ENCODE measurements around the gene BRD2. TPM values are rescaled to one million over a fixed set of nuclear protein-coding genes. Genes with fewer than 3 reads are reported as not detected.

Gene BRD2
- total RNA-seq, 1 experiment from 2014 or later: 157 TPM

- POLR2A ChIA-PET (ENCODE audit: unreplicated experiment): no interaction called here
- BruUV-seq (replicated peaks): no TSS peak
- CTCF ChIA-PET: interaction anchor here (0.6 kb wide), 1 partner anchor 726 kb away, joined by 3 read pairs; no protein-coding TSS in a partner anchor
Observed at GRCh38 chr6:33018904-33019303, 50.5 kb downstream of the BRD2 start.

GRCh38 chr6:33019372-33019771 is 51.0 kb downstream of the BRD2 start:
- H3K4me2 ChIP-seq: no peak overlapping the region

More at GRCh38 chr6:33018904-33019303, 50.5 kb downstream of the BRD2 start:
- no peak for TF ChIP-seq CTCF (conservative IDR thresholded peaks at IDR 0.05)
- no peak for TF ChIP-seq EZH2 (IDR thresholded peaks at IDR 0.05; ENCODE audit: low read depth)
- Histone ChIP-seq H3K4me2 (no peak overlapping the region), H3K9me3 (ENCODE audit: insufficient read depth, low read depth) (no peaks in the 10 kb centered on the region), H3K79me2 (ENCODE audit: low read depth) (no peaks in the 10 kb centered on the region), H3K4me1 (replicated peaks; ENCODE audit: insufficient read depth) (no peaks in the 10 kb centered on the region), H3K4me3 (no peak overlapping the region), H3K9me2 (ENCODE audit: insufficient read depth) (no peaks in the 10 kb centered on the region), H3K36me3 (ENCODE audit: low read depth) (no peaks in the 10 kb centered on the region), H3K27ac (no peak overlapping the region), H2AFZ (no peak overlapping the region), H3K27me3 (ENCODE audit: insufficient read depth, low read depth) (peaks cover 87% of the 10 kb centered on the region), H4K20me1 (ENCODE audit: insufficient read depth) (no peaks in the 10 kb centered on the region), H3F3A (ENCODE audit: insufficient read depth, low read depth) (no peaks in the 10 kb centered on the region)
- intact Hi-C loops (cut with micrococcal nuclease; ENCODE audit: unreplicated experiment): loop anchor here (10.0 kb wide), 1 partner anchor 126 kb away; no protein-coding TSS in a partner anchor
- no peak for DNase-seq

GRCh38 chr6:33021917-33022316 is 53.5 kb downstream of the BRD2 start:
- no peaks in the 10 kb centered on the region for H3K79me2 ChIP-seq (ENCODE audit: low read depth)
- H2AFZ ChIP-seq: no peak overlapping the region
- H4K20me1 ChIP-seq (ENCODE audit: insufficient read depth): no peaks in the 10 kb centered on the region
- H3K27ac ChIP-seq: no peak overlapping the region
- H3F3A ChIP-seq (ENCODE audit: insufficient read depth, low read depth): no peaks in the 10 kb centered on the region
- no peak for DNase-seq
- H3K27me3 ChIP-seq (ENCODE audit: insufficient read depth, low read depth): peaks cover 62% of the 10 kb centered on the region
- no TSS peak for BruUV-seq (replicated peaks)
- TF ChIP-seq CTCF (conservative IDR thresholded peaks at IDR 0.05): no peak
- TF ChIP-seq EZH2 (IDR thresholded peaks at IDR 0.05; ENCODE audit: low read depth): no peak
- H3K9me3 ChIP-seq (ENCODE audit: insufficient read depth, low read depth): no peaks in the 10 kb centered on the region
- CTCF ChIA-PET: no interaction called here
- no peak overlapping the region for H3K4me3 ChIP-seq
- POLR2A ChIA-PET (ENCODE audit: unreplicated experiment): no interaction called here
- no peaks in the 10 kb centered on the region for H3K9me2 ChIP-seq (ENCODE audit: insufficient read depth)
- H3K36me3 ChIP-seq (ENCODE audit: low read depth): no peaks in the 10 kb centered on the region
- H3K4me1 ChIP-seq (replicated peaks; ENCODE audit: insufficient read depth): no peaks in the 10 kb centered on the region
- intact Hi-C loops (cut with micrococcal nuclease; ENCODE audit: unreplicated experiment): no loop called here
- no peak overlapping the region for H3K4me2 ChIP-seq

More at GRCh38 chr6:33019372-33019771, 51.0 kb downstream of the BRD2 start:
- BruUV-seq (replicated peaks): no TSS peak
- TF ChIP-seq CTCF (conservative IDR thresholded peaks at IDR 0.05) (no peak), EZH2 (IDR thresholded peaks at IDR 0.05; ENCODE audit: low read depth) (no peak)
- ChIA-PET POLR2A (ENCODE audit: unreplicated experiment) (no interaction called here), CTCF (no interaction called here)
- Histone ChIP-seq H3K36me3 (ENCODE audit: low read depth) (no peaks in the 10 kb centered on the region), H3K4me1 (replicated peaks; ENCODE audit: insufficient read depth) (no peaks in the 10 kb centered on the region), H3F3A (ENCODE audit: insufficient read depth, low read depth) (no peaks in the 10 kb centered on the region), H3K27ac (no peak overlapping the region), H4K20me1 (ENCODE audit: insufficient read depth) (no peaks in the 10 kb centered on the region), H3K9me3 (ENCODE audit: insufficient read depth, low read depth) (no peaks in the 10 kb centered on the region), H3K79me2 (ENCODE audit: low read depth) (no peaks in the 10 kb centered on the region), H2AFZ (no peak overlapping the region), H3K4me3 (no peak overlapping the region), H3K27me3 (ENCODE audit: insufficient read depth, low read depth) (peaks cover 83% of the 10 kb centered on the region), H3K9me2 (ENCODE audit: insufficient read depth) (no peaks in the 10 kb centered on the region)
- no peak for DNase-seq
- intact Hi-C loops (cut with micrococcal nuclease; ENCODE audit: unreplicated experiment): loop anchor here (10.0 kb wide), 1 partner anchor 125 kb away; no protein-coding TSS in a partner anchor

All from PC-9 (cell line).